Measurements from ENCODE around the gene DENND1B. TPM values are rescaled to one million over a fixed set of nuclear protein-coding genes. Genes with fewer than 3 reads are reported as not detected.

The DENND1B gene
- total and polyA plus RNA-seq, 2 of the 8 experiments (the other 6 are each of a cell fraction or from before 2014, with no cell fraction given) = 0.74 to 3.3 TPM

- DNase-seq (ENCODE audit: low read depth in 1 of 2, low spot score in 2 of 2) = no peak
- Histone ChIP-seq H3K18ac (ENCODE audit: extremely low read depth, low read length) (no peak overlapping the region), H3K4me3 (ENCODE audit: extremely low read depth in 1 of 4, insufficient read depth in 2 of 4, low read depth in 3 of 4, low read length in 4 of 4) (no peak overlapping the region; a peak in 1 of 8 replicates), H2BK20ac (ENCODE audit: low read length) (no peak overlapping the region), H3K4me2 (ENCODE audit: insufficient read depth in 1 of 2, low read depth in 2 of 2, low read length in 2 of 2) (no peak overlapping the region; a peak in 1 of 4 replicates), H2BK12ac (ENCODE audit: low read depth, low read length) (no peak overlapping the region), H3K36me3 (ENCODE audit: control insufficient read depth in 2 of 4, insufficient read depth in 4 of 4, low read length in 3 of 4) (no peaks in the 10 kb centered on the region), H4K91ac (replicated peaks; ENCODE audit: insufficient read length, low read length) (no peak overlapping the region), H4K5ac (ENCODE audit: insufficient read length, low read depth, low read length) (no peak overlapping the region), H2AK5ac (ENCODE audit: low read depth, low read length) (no peak overlapping the region), H3K4ac (replicated peaks; ENCODE audit: insufficient read length, low read depth, low read length) (no peak overlapping the region), H3K27me3 (replicated peaks in 1 of 4; ENCODE audit: control insufficient read depth in 3 of 4, extremely low read depth in 1 of 4, insufficient read depth in 3 of 4, low read length in 3 of 4) (no peaks in the 10 kb centered on the region), H3K9ac (replicated peaks in 1 of 4; ENCODE audit: extremely low read depth in 1 of 4, low read depth in 3 of 4, low read length in 3 of 4) (no peak overlapping the region), H4K8ac (ENCODE audit: extremely low read depth, insufficient read depth, low read length) (no peak overlapping the region), H4K20me1 (replicated peaks in 1 of 2; ENCODE audit: control insufficient read depth in 1 of 2, insufficient read depth in 2 of 2, low read length in 2 of 2) (no peaks in the 10 kb centered on the region), H3K23me2 (ENCODE audit: low read depth, low read length) (no peaks in the 10 kb centered on the region), H3K4me1 (replicated peaks in 1 of 4; ENCODE audit: control insufficient read depth in 3 of 4, insufficient read depth in 4 of 4, low read length in 3 of 4) (peaks cover 0 to 12% (median 5%) of the 10 kb centered on the region in 4 experiments; a peak in 5 of 7 replicates), H2BK120ac (replicated peaks; ENCODE audit: low read depth, low read length) (no peak overlapping the region), H3K79me2 (ENCODE audit: control insufficient read depth in 1 of 2, insufficient read depth in 2 of 2, low read length in 2 of 2) (no peaks in the 10 kb centered on the region), H3K27ac (ENCODE audit: low read depth, low read length) (no peak overlapping the region), H3K79me1 (ENCODE audit: low read depth, low read length) (no peaks in the 10 kb centered on the region), H3K9me3 (ENCODE audit: insufficient read depth in 2 of 2, low read depth in 1 of 2, low read length in 1 of 2) (no peaks in the 10 kb centered on the region), H2AFZ (ENCODE audit: low read length) (0 out of 2 replicates have a peak overlapping the region, but pooled peaks have one; percentile 52), H2BK15ac (ENCODE audit: low read length) (no peak overlapping the region), H2BK5ac (ENCODE audit: low read depth, low read length) (no peak overlapping the region), H3K56ac (replicated peaks; ENCODE audit: insufficient read length, low read depth, low read length) (no peak overlapping the region), H3K14ac (ENCODE audit: insufficient read length) (no peak overlapping the region), H3K23ac (ENCODE audit: insufficient read length) (no peak overlapping the region)
- no peak for FAIRE-seq
- CTCF ChIA-PET (ENCODE audit: partially characterized antibody) = interaction anchor here (0.6 to 1.9 kb wide), 3 partner anchors 10 to 116 kb away, joined by 3 to 4 read pairs (median 3); no protein-coding TSS in a partner anchor
- POLR2A ChIA-PET (ENCODE audit: partially characterized antibody) = no interaction called here
- 68% methylated on average over 9 of the region's 9 CpGs; no CpG with 5 or more reads in 1 of the 2 experiments for WGBS, 2 experiments (ENCODE audit: extremely low coverage in 1 of 2, insufficient coverage in 1 of 2, insufficient read length in 1 of 2, insufficient replicate concordance in 2 of 2, low coverage in 1 of 2, low lambda C conversion rate in 2 of 2, missing lambda C conversion rate in 1 of 2)
- TF ChIP-seq MAX (IDR thresholded peaks at IDR 0.05) = no peak
- no peak for TF ChIP-seq CHD1 (IDR thresholded peaks at IDR 0.05; ENCODE audit: low read depth, low read length)
- 0 out of 4 replicates have a peak, but pooled peaks have one; percentile 37 to 53 for TF ChIP-seq HDAC2 (IDR thresholded peaks at IDR 0.05; ENCODE audit: borderline replicate concordance in 1 of 2, low read depth in 2 of 2, low read length in 2 of 2)
- no peak for TF ChIP-seq SAP30 (IDR thresholded peaks at IDR 0.05; ENCODE audit: insufficient read depth, insufficient replicate concordance, low read length)
- no peak for TF ChIP-seq CREB1 (IDR thresholded peaks at IDR 0.05)
- TF ChIP-seq, protein P1, sequence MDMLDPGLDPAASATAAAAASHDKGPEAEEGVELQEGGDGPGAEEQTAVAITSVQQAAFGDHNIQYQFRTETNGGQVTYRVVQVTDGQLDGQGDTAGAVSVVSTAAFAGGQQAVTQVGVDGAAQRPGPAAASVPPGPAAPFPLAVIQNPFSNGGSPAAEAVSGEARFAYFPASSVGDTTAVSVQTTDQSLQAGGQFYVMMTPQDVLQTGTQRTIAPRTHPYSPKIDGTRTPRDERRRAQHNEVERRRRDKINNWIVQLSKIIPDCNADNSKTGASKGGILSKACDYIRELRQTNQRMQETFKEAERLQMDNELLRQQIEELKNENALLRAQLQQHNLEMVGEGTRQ (IDR thresholded peaks at IDR 0.05; ENCODE audit: low read length) = no peak
- TF ChIP-seq POLR2A (IDR thresholded peaks at IDR 0.05; ENCODE audit: control extremely low read depth in 1 of 2, low read depth in 2 of 2, low read length in 2 of 2) = no peak
- TF ChIP-seq KDM1A (IDR thresholded peaks at IDR 0.05; ENCODE audit: borderline replicate concordance, low read length) = no peak
- no peak for TF ChIP-seq EGR1 (IDR thresholded peaks at IDR 0.05; ENCODE audit: borderline replicate concordance, low read depth, low read length)
- no peak for TF ChIP-seq EZH2 (IDR thresholded peaks at IDR 0.05; ENCODE audit: low read depth, low read length, severe bottlenecking)
- no peak for TF ChIP-seq SP2 (IDR thresholded peaks at IDR 0.05; ENCODE audit: low read length)
These were observed 303.9 kb downstream of the DENND1B start for GRCh38 chr1:197471248-197471985.

Measured in H1 (cell line).